H1 (cell line): ENCODE results near the gene PSME2.

ENCODE experiments used
- CTCF ChIP-seq, 3 experiments: IDR thresholded peaks; 1 replicate in 2 of 3; 2 replicates in 1 of 3; pipeline versions ENCODE4 v1.5.1 to v1.6.1; 2011; ENCODE audit warnings: low read length in 3 of 3, mild to moderate bottlenecking in 3 of 3, inconsistent platforms in 2 of 3, low read depth in 1 of 3, moderate library complexity in 1 of 3; ENCODE audit not compliant: insufficient read depth in 1 of 3; ENCODE audit errors: control extremely low read depth in 1 of 3
- RFX5 ChIP-seq: IDR thresholded peaks from 2 replicates; pipeline ENCODE4 v1.6.1; 2011; ENCODE audit warnings: low read depth, low read length, improper control_type of control experiment, borderline replicate concordance
- SP2 ChIP-seq: IDR thresholded peaks from 2 replicates; pipeline ENCODE4 v1.6.1; 2012; ENCODE audit warnings: mild to moderate bottlenecking, low read length, inconsistent platforms

- TF ChIP-seq RFX5 (no peak), CTCF (IDR thresholded peaks at IDR 0.05; ENCODE audit: control extremely low read depth in 1 of 3, insufficient read depth in 1 of 3, low read depth in 1 of 3, low read length in 3 of 3) (no peak), SP2 (no peak)
Measured at GRCh38 chr14:24129410-24129998, 16.9 kb downstream of the PSME2 start.
